Central memory CD8-positive, alpha-beta T cell (primary cell): Measurements from ENCODE around the gene MOSMO.
A peak's percentile ranks its signal among the peaks of the same experiment; 100 is the strongest.

Experiments
- ATAC-seq: fragments of 150-1000 bp; cut with Tn5 transposase; replicated peaks from 2 replicates; pipeline ENCODE4 v1.10.0; 2022; ENCODE audit warnings: mild to moderate bottlenecking, moderate FRiP score, moderate number of reproducible peaks; ENCODE audit not compliant: poor library complexity, severe bottlenecking; ENCODE audit errors: extremely low read depth
- DNase-seq, 2 donors: peaks; one replicate each; pipeline ENCODE4 v3.0.0; 2021; ENCODE audit warnings: low spot score in 2 of 2
- H3K27ac Mint-ChIP-seq: one replicate; pipeline ENCODE4 v1.8.0; 2022; ENCODE audit warnings: low read depth, mild to moderate bottlenecking, moderate library complexity, mixed read lengths
- H3K27me3 Mint-ChIP-seq: one replicate; pipeline ENCODE4 v1.8.0; 2022; ENCODE audit warnings: mixed read lengths
- H3K36me3 Mint-ChIP-seq: one replicate; pipeline ENCODE4 v1.8.0; 2022; ENCODE audit warnings: mild to moderate bottlenecking, moderate library complexity, mixed read lengths; ENCODE audit not compliant: insufficient read depth
- H3K4me1 Mint-ChIP-seq: one replicate; pipeline ENCODE4 v1.8.0; 2022; ENCODE audit warnings: mixed read lengths
- H3K4me3 Mint-ChIP-seq: one replicate; pipeline ENCODE4 v1.8.0; 2022; ENCODE audit warnings: mild to moderate bottlenecking, moderate library complexity, mixed read lengths
- H3K9me3 Mint-ChIP-seq: one replicate; pipeline ENCODE4 v1.8.0; 2022; ENCODE audit warnings: mixed read lengths

The MOSMO gene

GRCh38 chr16:22063888-22064467, 56.1 kb downstream of the MOSMO start:
- peaks cover 4% of the 10 kb centered on the region for H3K36me3 Mint-ChIP-seq
- ATAC-seq (no peak), DNase-seq (no peak)
- peaks cover 17% of the 10 kb centered on the region for H3K4me1 Mint-ChIP-seq
- no peaks in the 10 kb centered on the region for H3K27me3 Mint-ChIP-seq
- H3K9me3 Mint-ChIP-seq, result no peaks in the 10 kb centered on the region
- H3K4me3 Mint-ChIP-seq, result no peak overlapping the region
- no peak overlapping the region for H3K27ac Mint-ChIP-seq

- Mint-ChIP-seq H3K4me3 (no peak overlapping the region), H3K4me1 (peaks cover 12% of the 10 kb centered on the region), H3K36me3 (peaks cover 4% of the 10 kb centered on the region), H3K27me3 (no peaks in the 10 kb centered on the region), H3K9me3 (no peaks in the 10 kb centered on the region), H3K27ac (no peak overlapping the region)
- DNase-seq, result no peak
- no peak for ATAC-seq
Measured at GRCh38 chr16:22065252-22065651, 57.3 kb downstream of the MOSMO start.

- H3K4me1 Mint-ChIP-seq, result peaks cover 6% of the 10 kb centered on the region
- no peaks in the 10 kb centered on the region for H3K27me3 Mint-ChIP-seq
- H3K9me3 Mint-ChIP-seq, result no peaks in the 10 kb centered on the region
- H3K4me3 Mint-ChIP-seq, result no peak overlapping the region
- no peak for ATAC-seq
- no peak for DNase-seq
- peaks cover 1% of the 10 kb centered on the region for H3K36me3 Mint-ChIP-seq
- H3K27ac Mint-ChIP-seq, result no peak overlapping the region
Measured at GRCh38 chr16:22070361-22071330, 62.7 kb downstream of the MOSMO start.

- DNase-seq, result no peak
- no peak for ATAC-seq
- Mint-ChIP-seq H3K4me3 (no peak overlapping the region), H3K36me3 (peaks cover 1% of the 10 kb centered on the region), H3K9me3 (no peaks in the 10 kb centered on the region), H3K27me3 (no peaks in the 10 kb centered on the region), H3K27ac (no peak overlapping the region), H3K4me1 (peaks cover 6% of the 10 kb centered on the region)
Measured at GRCh38 chr16:22071331-22071910, 63.5 kb downstream of the MOSMO start.

DNA sequence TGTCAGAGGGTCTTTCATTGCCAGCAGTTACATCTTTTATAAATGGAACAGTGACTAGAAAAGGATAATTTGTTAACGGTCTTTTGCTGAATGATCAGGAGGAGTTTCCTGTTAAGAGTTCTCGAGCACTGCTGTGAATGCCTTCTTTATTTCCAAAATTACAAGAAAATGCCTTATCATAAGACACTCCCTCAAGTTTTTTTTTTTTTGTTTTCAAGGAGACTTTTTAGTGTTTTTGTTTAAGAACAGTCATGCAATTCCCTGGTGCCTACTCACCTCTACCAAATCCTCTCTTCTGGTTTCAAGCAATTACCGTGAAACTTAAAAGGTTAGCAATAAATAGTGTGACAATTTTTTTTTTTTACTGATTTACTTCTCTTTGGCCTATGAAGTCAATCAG, 65.4 kb downstream of the MOSMO start:
- ATAC-seq, result no peak
- Mint-ChIP-seq H3K4me3 (no peak overlapping the region), H3K4me1 (no peaks in the 10 kb centered on the region)

GRCh38 chr16:22075043-22075757, 67.3 kb downstream of the MOSMO start:
- Mint-ChIP-seq H3K9me3 (no peaks in the 10 kb centered on the region), H3K27me3 (no peaks in the 10 kb centered on the region), H3K36me3 (peaks cover 3% of the 10 kb centered on the region), H3K27ac (peak overlapping the region; percentile 41), H3K4me3 (no peak overlapping the region), H3K4me1 (no peaks in the 10 kb centered on the region)
- ATAC-seq (no peak), DNase-seq (no peak)

More for the DNA sequence above, 65.4 kb downstream of the MOSMO start:
- H3K9me3 Mint-ChIP-seq, result no peaks in the 10 kb centered on the region
- no peak overlapping the region for H3K27ac Mint-ChIP-seq
- no peaks in the 10 kb centered on the region for H3K27me3 Mint-ChIP-seq
- DNase-seq, result no peak
- peaks cover 3% of the 10 kb centered on the region for H3K36me3 Mint-ChIP-seq

GRCh38 chr16:22075776-22076175, 67.9 kb downstream of the MOSMO start:
- DNase-seq (no peak), ATAC-seq (no peak)
- Mint-ChIP-seq H3K27ac (no peak overlapping the region), H3K4me3 (no peak overlapping the region), H3K36me3 (peaks cover 3% of the 10 kb centered on the region), H3K9me3 (no peaks in the 10 kb centered on the region), H3K27me3 (no peaks in the 10 kb centered on the region), H3K4me1 (no peaks in the 10 kb centered on the region)

- Mint-ChIP-seq H3K27ac (no peak overlapping the region), H3K9me3 (no peaks in the 10 kb centered on the region), H3K36me3 (peaks cover 3% of the 10 kb centered on the region), H3K4me3 (no peak overlapping the region), H3K4me1 (no peaks in the 10 kb centered on the region), H3K27me3 (no peaks in the 10 kb centered on the region)
- ATAC-seq (peak; percentile 65), DNase-seq (peak; percentile 59 to 68)
Measured at GRCh38 chr16:22077700-22078313, 69.9 kb downstream of the MOSMO start.

- peaks cover 3% of the 10 kb centered on the region for H3K36me3 Mint-ChIP-seq
- no peak overlapping the region for H3K27ac Mint-ChIP-seq
- DNase-seq, result no peak
- no peaks in the 10 kb centered on the region for H3K9me3 Mint-ChIP-seq
- H3K27me3 Mint-ChIP-seq, result no peaks in the 10 kb centered on the region
- H3K4me1 Mint-ChIP-seq, result no peaks in the 10 kb centered on the region
- ATAC-seq, result no peak
- no peak overlapping the region for H3K4me3 Mint-ChIP-seq
Measured at GRCh38 chr16:22078656-22079055, 70.7 kb downstream of the MOSMO start.

DNA sequence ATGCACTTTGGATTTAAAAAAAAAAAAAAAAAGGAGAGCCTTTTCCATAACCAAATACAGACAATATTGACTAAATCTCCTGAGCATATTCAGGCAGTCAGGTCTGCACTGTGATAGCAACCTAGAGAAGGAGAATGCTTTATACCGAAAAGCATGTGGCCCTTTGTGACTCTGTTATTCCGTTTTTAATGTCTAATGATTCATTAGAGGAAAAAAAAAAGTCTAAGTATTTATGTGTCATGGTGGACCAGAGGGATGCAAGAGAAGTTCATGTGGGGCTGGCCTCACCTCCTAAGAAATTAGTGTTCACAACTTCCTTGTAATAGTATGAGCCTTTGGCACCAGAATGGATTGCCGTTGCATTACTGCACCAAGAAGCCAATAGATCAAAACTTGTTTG, 73.1 kb downstream of the MOSMO start:
- Mint-ChIP-seq H3K4me3 (no peak overlapping the region), H3K27ac (no peak overlapping the region), H3K36me3 (peaks cover 9% of the 10 kb centered on the region), H3K9me3 (no peaks in the 10 kb centered on the region), H3K27me3 (no peaks in the 10 kb centered on the region), H3K4me1 (no peaks in the 10 kb centered on the region)
- ATAC-seq, result no peak
- DNase-seq, result no peak

GRCh38 chr16:22086440-22086839, 78.5 kb downstream of the MOSMO start:
- DNase-seq (no peak), ATAC-seq (no peak)
- Mint-ChIP-seq H3K4me3 (no peak overlapping the region), H3K27ac (no peak overlapping the region), H3K27me3 (no peaks in the 10 kb centered on the region), H3K4me1 (no peaks in the 10 kb centered on the region), H3K9me3 (no peaks in the 10 kb centered on the region), H3K36me3 (peaks cover 11% of the 10 kb centered on the region)

DNA sequence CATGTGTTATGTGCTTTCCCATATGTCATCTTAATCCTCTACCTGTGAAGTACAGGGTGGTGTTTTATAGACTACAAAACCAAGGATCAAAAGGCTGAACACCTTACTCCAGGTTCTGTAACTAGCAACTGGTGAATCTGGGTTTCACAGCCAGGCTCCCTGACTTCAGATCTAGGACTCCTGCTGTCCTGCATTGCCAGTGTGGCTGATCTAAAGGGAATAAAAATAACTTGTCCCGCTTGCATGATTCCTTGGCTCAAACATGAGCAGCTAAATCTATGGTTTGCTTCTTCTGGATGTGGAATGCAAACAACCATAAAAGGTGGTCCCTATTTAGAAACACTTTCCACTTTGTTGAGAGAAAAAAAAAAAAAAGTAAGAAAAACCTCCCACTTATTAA, 80.7 kb downstream of the MOSMO start:
- no peaks in the 10 kb centered on the region for H3K4me1 Mint-ChIP-seq
- H3K36me3 Mint-ChIP-seq, result peaks cover 11% of the 10 kb centered on the region
- no peak overlapping the region for H3K4me3 Mint-ChIP-seq
- no peak overlapping the region for H3K27ac Mint-ChIP-seq
- H3K9me3 Mint-ChIP-seq, result no peaks in the 10 kb centered on the region
- ATAC-seq, result no peak
- no peaks in the 10 kb centered on the region for H3K27me3 Mint-ChIP-seq
- DNase-seq, result no peak
